ENCODE measurements around the gene C1RL. TPM values are rescaled to one million over a fixed set of nuclear protein-coding genes. Genes with fewer than 3 reads are reported as not detected.

C1RL gene
- total and polyA plus RNA-seq, 12 donors = 4.5 to 24.9 (median 8.1) TPM

GRCh38 chr12:7151532-7151931 is 42.5 kb upstream of the C1RL start:
- intact Hi-C loops (cut with DNase I) = no loop called here
- no peak overlapping the region for H3K4me3 ChIP-seq
- DNase-seq = no peak
- TF ChIP-seq CTCF (IDR thresholded peaks at IDR 0.05) = no peak
- WGBS, 2 donors = 90 to 95% methylated on average over 6 of the region's 6 CpGs
- no peaks in the 10 kb centered on the region for H3K4me1 ChIP-seq
- no peaks in the 10 kb centered on the region for H3K27me3 ChIP-seq
- ATAC-seq = no peak
- H3K27ac ChIP-seq = no peak overlapping the region
- H3K9me3 ChIP-seq = no peaks in the 10 kb centered on the region
- peaks cover 0 to 93% (median 0%) of the 10 kb centered on the region in 9 donors for H3K36me3 ChIP-seq

- no peak for DNase-seq
- intact Hi-C loops (cut with DNase I) = no loop called here
- ATAC-seq = peak in 2 of 8 donors; percentile 11 to 23
- H3K4me1 ChIP-seq = no peaks in the 10 kb centered on the region
- no peaks in the 10 kb centered on the region for H3K27me3 ChIP-seq
- no peak overlapping the region for H3K27ac ChIP-seq
- no peaks in the 10 kb centered on the region for H3K9me3 ChIP-seq
- no peak overlapping the region for H3K4me3 ChIP-seq
- TF ChIP-seq CTCF (IDR thresholded peaks at IDR 0.05) = no peak
- WGBS, 2 donors = 90 to 100% methylated on average over 5 to 6 of the region's 6 CpGs
- H3K36me3 ChIP-seq = peaks cover 0 to 95% (median 0%) of the 10 kb centered on the region in 9 donors
Observed at GRCh38 chr12:7150841-7151240, 41.8 kb upstream of the C1RL start.

- intact Hi-C loops (cut with DNase I) = no loop called here
- Histone ChIP-seq H3K4me1 (no peaks in the 10 kb centered on the region), H3K4me3 (no peak overlapping the region), H3K27me3 (no peaks in the 10 kb centered on the region), H3K36me3 (peaks cover 0 to 94% (median 0%) of the 10 kb centered on the region in 9 donors), H3K9me3 (no peaks in the 10 kb centered on the region), H3K27ac (no peak overlapping the region)
- DNase-seq (no peak), ATAC-seq (no peak)
- WGBS, 2 donors = 88 to 93% methylated on average over 12 of the region's 12 CpGs
- TF ChIP-seq CTCF (IDR thresholded peaks at IDR 0.05) = no peak
Observed at GRCh38 chr12:7150356-7150755, 41.3 kb upstream of the C1RL start.

- Histone ChIP-seq H3K4me3 (no peak overlapping the region), H3K9me3 (peaks cover 0 to 4% (median 0%) of the 10 kb centered on the region in 11 donors), H3K36me3 (peaks cover 0 to 79% (median 0%) of the 10 kb centered on the region in 9 donors), H3K27me3 (no peaks in the 10 kb centered on the region), H3K4me1 (peaks cover 0 to 8% (median 0%) of the 10 kb centered on the region in 9 donors), H3K27ac (no peak overlapping the region)
- WGBS, 2 donors = 95% methylated on average over 7 of the region's 7 CpGs
- no peak for TF ChIP-seq CTCF (IDR thresholded peaks at IDR 0.05)
- no peak for ATAC-seq
- no peak for DNase-seq
- intact Hi-C loops (cut with DNase I) = loop anchor here in 1 of 10 donors (10.0 kb wide), 1 partner anchor 488 kb away; no protein-coding TSS in a partner anchor
Observed at GRCh38 chr12:7146906-7147305, 37.9 kb upstream of the C1RL start.

All from heart right ventricle (tissue), 16 donors.